ES-I3 (cell line): ENCODE measurements around the gene SLC15A1.
"Not testable (repeated sequence)": the region's sequence is repeated elsewhere in the genome, so short reads cannot be mapped to it uniquely, and the experiment has no call there.

Source experiments
- H3K36me3 ChIP-seq: 2 replicates; pipeline ENCODE4 v1.6.1; 2013; ENCODE audit warnings: mild to moderate bottlenecking, low read length, control low read depth, moderate library complexity; ENCODE audit not compliant: insufficient read depth
- H3K4me1 ChIP-seq: 2 replicates; pipeline ENCODE4 v1.6.1; 2013; ENCODE audit warnings: mild to moderate bottlenecking, control low read depth, low read length; ENCODE audit not compliant: insufficient read depth
- H3K9ac ChIP-seq: 2 replicates; pipeline ENCODE4 v1.6.1; 2013; ENCODE audit warnings: low read depth, mild to moderate bottlenecking, low read length, moderate library complexity
- H3K9me3 ChIP-seq: 2 replicates; pipeline ENCODE4 v1.6.1; 2013; ENCODE audit warnings: mild to moderate bottlenecking, low read length, moderate library complexity; ENCODE audit not compliant: control insufficient read depth, insufficient read depth

SLC15A1 gene

GRCh38 chr13:98773921-98774320 lies 21.4 kb upstream of the SLC15A1 start:
- H3K9me3 ChIP-seq, result no peaks in the 10 kb centered on the region
- 0 out of 2 replicates have a peak, but pooled peaks cover 4% of the 10 kb centered on the region for H3K4me1 ChIP-seq
- H3K36me3 ChIP-seq, result no peaks in the 10 kb centered on the region
- H3K9ac ChIP-seq, result no peak overlapping the region

- H3K9me3 ChIP-seq, result no peaks in the 10 kb centered on the region
- no peaks in the 10 kb centered on the region for H3K4me1 ChIP-seq
- no peaks in the 10 kb centered on the region for H3K36me3 ChIP-seq
- H3K9ac ChIP-seq, result no peak overlapping the region
These were observed 20.5 kb upstream of the SLC15A1 start for GRCh38 chr13:98772794-98773452.

- no peak overlapping the region for H3K9ac ChIP-seq
- no peaks in the 10 kb centered on the region for H3K36me3 ChIP-seq
- H3K9me3 ChIP-seq, result no peaks in the 10 kb centered on the region
- H3K4me1 ChIP-seq, result no peaks in the 10 kb centered on the region
These were observed 19.6 kb upstream of the SLC15A1 start for GRCh38 chr13:98771838-98772611.

GRCh38 chr13:98769736-98770135 lies 17.3 kb upstream of the SLC15A1 start:
- Histone ChIP-seq H3K9me3 (no peaks in the 10 kb centered on the region), H3K9ac (no peak overlapping the region), H3K36me3 (no peaks in the 10 kb centered on the region), H3K4me1 (no peaks in the 10 kb centered on the region)

GRCh38 chr13:98768522-98768921 lies 16.1 kb upstream of the SLC15A1 start:
- Histone ChIP-seq H3K4me1 (no peaks in the 10 kb centered on the region), H3K9ac (no peak overlapping the region), H3K36me3 (no peaks in the 10 kb centered on the region), H3K9me3 (no peaks in the 10 kb centered on the region)

- H3K36me3 ChIP-seq, result no peaks in the 10 kb centered on the region
- H3K9ac ChIP-seq, result no peak overlapping the region
- H3K9me3 ChIP-seq, result no peaks in the 10 kb centered on the region
- no peaks in the 10 kb centered on the region for H3K4me1 ChIP-seq
These were observed 14.2 kb upstream of the SLC15A1 start for GRCh38 chr13:98766697-98767096.

- H3K4me1 ChIP-seq, result no peaks in the 10 kb centered on the region
These were observed 13.6 kb upstream of the SLC15A1 start for GRCh38 chr13:98765996-98766519.

GRCh38 chr13:98761986-98762616 lies 9.6 kb upstream of the SLC15A1 start:
- no peaks in the 10 kb centered on the region for H3K36me3 ChIP-seq
- no peak overlapping the region for H3K9ac ChIP-seq
- H3K9me3 ChIP-seq, result no peaks in the 10 kb centered on the region
- no peaks in the 10 kb centered on the region for H3K4me1 ChIP-seq

More at GRCh38 chr13:98765996-98766519, 13.6 kb upstream of the SLC15A1 start:
- Histone ChIP-seq H3K36me3 (no peaks in the 10 kb centered on the region), H3K9ac (no peak overlapping the region), H3K9me3 (no peaks in the 10 kb centered on the region)

GRCh38 chr13:98761126-98761985 lies 8.9 kb upstream of the SLC15A1 start:
- H3K9ac ChIP-seq, result no peak overlapping the region
- no peaks in the 10 kb centered on the region for H3K9me3 ChIP-seq
- H3K4me1 ChIP-seq, result no peaks in the 10 kb centered on the region
- H3K36me3 ChIP-seq, result no peaks in the 10 kb centered on the region

GRCh38 chr13:98755729-98756128 lies 3.3 kb upstream of the SLC15A1 start:
- no peak overlapping the region for H3K9ac ChIP-seq
- H3K4me1 ChIP-seq, result peaks cover 7% of the 10 kb centered on the region
- H3K36me3 ChIP-seq, result no peaks in the 10 kb centered on the region
- H3K9me3 ChIP-seq, result no peaks in the 10 kb centered on the region; the same call in 1 of the 2 replicates

GRCh38 chr13:98755116-98755515 lies 2.6 kb upstream of the SLC15A1 start:
- H3K4me1 ChIP-seq, result peaks cover 7% of the 10 kb centered on the region
- H3K9me3 ChIP-seq, result no peaks in the 10 kb centered on the region; the same call in 1 of the 2 replicates
- no peaks in the 10 kb centered on the region for H3K36me3 ChIP-seq
- H3K9ac ChIP-seq, result no peak overlapping the region

- H3K9me3 ChIP-seq, H3K4me1 ChIP-seq, H3K36me3 ChIP-seq, H3K9ac ChIP-seq: not testable (repeated sequence)
These were observed 2.0 kb upstream of the SLC15A1 start for GRCh38 chr13:98754468-98754867.

- peaks cover 7% of the 10 kb centered on the region for H3K4me1 ChIP-seq
- H3K36me3 ChIP-seq, result no peaks in the 10 kb centered on the region
- peak overlapping the region; percentile 55 for H3K9ac ChIP-seq
- no peaks in the 10 kb centered on the region; the same call in 1 of the 2 replicates for H3K9me3 ChIP-seq
These were observed 508 bp downstream of the SLC15A1 start for GRCh38 chr13:98751861-98752466.
